ENCODE results near the gene SERPINE1.

Gene SERPINE1

GRCh38 chr7:101169838-101170551 lies 43.1 kb downstream of the SERPINE1 start (continued):
- TF ChIP-seq ZNF18 (tag by site-specific recombination; IDR thresholded peaks at IDR 0.05) (no peak), ZSCAN18 (tag by site-specific recombination; IDR thresholded peaks at IDR 0.05) (no peak), BCL6B (tag by site-specific recombination; IDR thresholded peaks at IDR 0.05) (no peak), ZNF391 (tag by site-specific recombination; IDR thresholded peaks at IDR 0.05; ENCODE audit: borderline replicate concordance, low read depth) (peak; percentile 72; the same call in 1 of the 2 replicates), ZNF660 (tag by site-specific recombination; IDR thresholded peaks at IDR 0.05) (0 out of 2 replicates have a peak, but pooled peaks have one; percentile 32), ZNF792 (tag by site-specific recombination; IDR thresholded peaks at IDR 0.05) (no peak), EGR2 (tag by site-specific recombination; IDR thresholded peaks at IDR 0.05; ENCODE audit: low read depth) (peak; percentile 96), ZNF501 (tag by site-specific recombination; IDR thresholded peaks at IDR 0.05) (0 out of 2 replicates have a peak, but pooled peaks have one; percentile 60), ZBTB26 (tag by site-specific recombination; optimal IDR thresholded peaks at IDR 0.05) (peak; percentile 74), ZNF768 (tag by site-specific recombination; IDR thresholded peaks at IDR 0.05) (no peak)

- no peaks in the 10 kb centered on the region for H3K9me3 ChIP-seq (ENCODE audit: control insufficient read depth, insufficient read depth, low read depth, low read length)
- POLR2A ChIA-PET: no interaction called here
- no peak overlapping the region for H3K27ac ChIP-seq (ENCODE audit: extremely low read depth, low read depth, low read length)
- peak; percentile 13; the same call in 1 of the 2 replicates for TF ChIP-seq GLIS2 (tag by site-specific recombination; IDR thresholded peaks at IDR 0.05)
- no peak for TF ChIP-seq ZNF324 (tag by site-specific recombination; IDR thresholded peaks at IDR 0.05)
- TF ChIP-seq ZBTB17 (tag by site-specific recombination; IDR thresholded peaks at IDR 0.05): no peak
- H3K36me3 ChIP-seq (ENCODE audit: control insufficient read depth in 2 of 2, insufficient read depth in 1 of 2, low read length in 2 of 2): no peaks in the 10 kb centered on the region
- peaks cover 15% of the 10 kb centered on the region for H3K4me1 ChIP-seq (ENCODE audit: control insufficient read depth, insufficient read depth, low read length)
- CTCF ChIA-PET: interaction anchor here (0.6 to 2.7 kb wide), 16 partner anchors 8 to 1099 kb away, joined by 3 to 40 read pairs (median 4); no protein-coding TSS in a partner anchor
- H3K4me3 ChIP-seq (ENCODE audit: low read depth, low read length): no peak overlapping the region
These were observed 43.9 kb downstream of the SERPINE1 start for GRCh38 chr7:101170617-101171441.

GRCh38 chr7:101171442-101171837 lies 44.5 kb downstream of the SERPINE1 start:
- ChIA-PET POLR2A (no interaction called here), CTCF (interaction anchor here (0.6 to 2.7 kb wide), 10 partner anchors 9 to 1098 kb away, joined by 3 to 40 read pairs (median 4); no protein-coding TSS in a partner anchor)
- TF ChIP-seq ZFHX2 (tag by site-specific recombination; conservative IDR thresholded peaks at IDR 0.05) (peak; percentile 83), EGR2 (tag by site-specific recombination; IDR thresholded peaks at IDR 0.05; ENCODE audit: low read depth) (peak; percentile 78), ZNF133 (tag by site-specific recombination; IDR thresholded peaks at IDR 0.05) (no peak), ZNF596 (tag by site-specific recombination; IDR thresholded peaks at IDR 0.05) (no peak), CTCF (tag by site-specific recombination; IDR thresholded peaks at IDR 0.05) (peak; percentile 38; the same call in 1 of the 2 replicates)
- Histone ChIP-seq H3K4me3 (ENCODE audit: low read depth, low read length) (no peak overlapping the region), H3K4me1 (ENCODE audit: control insufficient read depth, insufficient read depth, low read length) (peaks cover 13% of the 10 kb centered on the region), H3K36me3 (ENCODE audit: control insufficient read depth in 2 of 2, insufficient read depth in 1 of 2, low read length in 2 of 2) (no peaks in the 10 kb centered on the region), H3K27ac (ENCODE audit: extremely low read depth, low read depth, low read length) (no peak overlapping the region), H3K9me3 (ENCODE audit: control insufficient read depth, insufficient read depth, low read depth, low read length) (no peaks in the 10 kb centered on the region)

All from HEK293 (cell line).